DMS153 treated with DMSO at 0.1 percent for 48 hours (cell line): ENCODE measurements around the gene LPAR1.

Experiments
- DNase-seq: peaks from one replicate; lab custom pipeline; 2025; ENCODE audit not compliant: unreplicated experiment; lab: John Stamatoyannopoulos, UW

The LPAR1 gene

GRCh38 chr9:110921705-110922104, 116.6 kb downstream of the LPAR1 start:
- DNase-seq = no peak

- no peak for DNase-seq
Observed at GRCh38 chr9:110919609-110920008, 118.7 kb downstream of the LPAR1 start.

- no peak for DNase-seq
Observed at GRCh38 chr9:110919050-110919435, 119.2 kb downstream of the LPAR1 start.

GRCh38 chr9:110918316-110919049, 119.8 kb downstream of the LPAR1 start:
- DNase-seq = no peak

GRCh38 chr9:110916403-110916802, 121.9 kb downstream of the LPAR1 start:
- no peak for DNase-seq

GRCh38 chr9:110912419-110913291, 125.6 kb downstream of the LPAR1 start:
- no peak for DNase-seq

- no peak for DNase-seq
Observed at GRCh38 chr9:110911659-110912418, 126.4 kb downstream of the LPAR1 start.

GRCh38 chr9:110908894-110909293, 129.4 kb downstream of the LPAR1 start:
- no peak for DNase-seq

- DNase-seq = no peak
Observed at GRCh38 chr9:110900917-110901316, 137.4 kb downstream of the LPAR1 start.

- DNase-seq = no peak
Observed at GRCh38 chr9:110900456-110900855, 137.8 kb downstream of the LPAR1 start.

- no peak for DNase-seq
Observed at GRCh38 chr9:110898866-110899265, 139.4 kb downstream of the LPAR1 start.

- DNase-seq = no peak
Observed at GRCh38 chr9:110898358-110898757, 139.9 kb downstream of the LPAR1 start.

- DNase-seq = no peak
Observed at GRCh38 chr9:110897943-110898342, 140.3 kb downstream of the LPAR1 start.

- DNase-seq = no peak
Observed at GRCh38 chr9:110895147-110895905, 142.9 kb downstream of the LPAR1 start.

- no peak for DNase-seq
Observed at GRCh38 chr9:110894731-110895130, 143.5 kb downstream of the LPAR1 start.

- DNase-seq = no peak
Observed at GRCh38 chr9:110892689-110893088, 145.6 kb downstream of the LPAR1 start.

- DNase-seq = no peak
Observed at GRCh38 chr9:110891760-110892159, 146.5 kb downstream of the LPAR1 start.

- no peak for DNase-seq
Observed at GRCh38 chr9:110890416-110890815, 147.9 kb downstream of the LPAR1 start.

- no peak for DNase-seq
Observed at GRCh38 chr9:110887276-110887675, 151.0 kb downstream of the LPAR1 start.

GRCh38 chr9:110886832-110887231, 151.4 kb downstream of the LPAR1 start:
- no peak for DNase-seq

GRCh38 chr9:110880189-110880588, 158.1 kb downstream of the LPAR1 start:
- no peak for DNase-seq
